T-cell (primary cell): Measurements from ENCODE around the gene RHBDD3. TPM values are rescaled to one million over a fixed set of nuclear protein-coding genes. Genes with fewer than 3 reads are reported as not detected.

Experiments
- ATAC-seq, 4 experiments: fragments of 200-7000 bp in 3 of 4; fragments of 150-1000 bp in 1 of 4; cut with Tn5 transposase; replicated peaks in 1 of 4; 1 replicate in 3 of 4; 2 replicates in 1 of 4; pipeline ENCODE4 v1.10.0; 2021; ENCODE audit warnings: moderate library complexity in 3 of 4, mild to moderate bottlenecking in 2 of 4, moderate number of reproducible peaks in 1 of 4
- CTCF ChIA-PET, 2 donors: fragments of 300-600 bp; sonication (Branson Sonifier 250); formaldehyde crosslinking; loops; one replicate each; lab custom pipeline; 2022; ENCODE audit warnings: antibody characterized with exemption in 2 of 2; lab: Charles Lee
- POLR2A ChIA-PET, 2 donors: fragments of 300-600 bp; sonication (Branson Sonifier 250); formaldehyde crosslinking; loops; one replicate each; lab custom pipeline; 2022; ENCODE audit warnings: antibody characterized with exemption in 2 of 2; lab: Charles Lee
- DNase-seq, 35 experiments: peaks; one replicate each; pipeline versions ENCODE4 v3.0.0 to v3.0.0-alpha.2; 2013 to 2023
- H3K27ac ChIP-seq: one replicate; pipeline ENCODE4 v1.5.1; 2013; ENCODE audit warnings: low read length
- H3K27me3 ChIP-seq, 2 experiments: replicated peaks in 1 of 2; 1 replicate in 1 of 2; 2 replicates in 1 of 2; pipeline versions ENCODE4 v1.6.1 to v1.7.0; 2013; ENCODE audit warnings: low read length in 1 of 2, mixed read lengths in 1 of 2; ENCODE audit not compliant: control insufficient read depth in 2 of 2, insufficient read depth in 2 of 2; ENCODE audit errors: extremely low read depth in 1 of 2
- H3K36me3 ChIP-seq, 2 donors: 1 replicate in 1 of 2; 2 replicates in 1 of 2; pipeline versions ENCODE4 v1.6.1 to v1.7.0; 2013; ENCODE audit warnings: low read length in 1 of 2; ENCODE audit not compliant: control insufficient read depth in 2 of 2, insufficient read depth in 1 of 2; ENCODE audit errors: extremely low read depth in 1 of 2
- H3K4me1 ChIP-seq, 2 experiments: 1 replicate in 1 of 2; 2 replicates in 1 of 2; pipeline versions ENCODE4 v1.6.1 to v1.7.0; 2013; ENCODE audit warnings: low read length in 2 of 2, mixed read lengths in 1 of 2; ENCODE audit not compliant: insufficient read depth in 2 of 2, control insufficient read depth in 1 of 2; ENCODE audit errors: extremely low read depth in 1 of 2
- H3K4me3 ChIP-seq, 2 donors: 1 replicate in 1 of 2; 2 replicates in 1 of 2; pipeline versions ENCODE4 v1.5.1 to v1.7.0; 2013; ENCODE audit warnings: mild to moderate bottlenecking in 2 of 2, low read length in 1 of 2, moderate library complexity in 1 of 2; ENCODE audit not compliant: control insufficient read depth in 1 of 2; ENCODE audit errors: extremely low read depth in 1 of 2
- H3K9me3 ChIP-seq: 2 replicates; pipeline ENCODE4 v1.7.0; 2013
- H3K27ac Mint-ChIP-seq, 2 donors: one replicate each; pipeline ENCODE4 v1.8.0; 2020 to 2021; ENCODE audit warnings: mild to moderate bottlenecking in 2 of 2, mixed read lengths in 2 of 2
- H3K27me3 Mint-ChIP-seq, 2 donors: one replicate each; pipeline ENCODE4 v1.8.0; 2021 to 2022; ENCODE audit warnings: mixed read lengths in 2 of 2
- H3K36me3 Mint-ChIP-seq: one replicate; pipeline ENCODE4 v1.8.0; 2021; ENCODE audit warnings: mixed read lengths
- H3K4me1 Mint-ChIP-seq, 3 donors: one replicate each; pipeline ENCODE4 v1.8.0; 2020 to 2022; ENCODE audit warnings: mixed read lengths in 3 of 3, mild to moderate bottlenecking in 1 of 3
- H3K4me3 Mint-ChIP-seq, 3 donors: one replicate each; pipeline ENCODE4 v1.8.0; 2020 to 2022; ENCODE audit warnings: mild to moderate bottlenecking in 3 of 3, mixed read lengths in 3 of 3, moderate library complexity in 3 of 3
- H3K9me3 Mint-ChIP-seq, 3 donors: one replicate each; pipeline ENCODE4 v1.8.0; 2020 to 2022; ENCODE audit warnings: mixed read lengths in 3 of 3
- WGBS: methylation state at CpG from one replicate; pipeline ENCODE4 v1.1.5; 2013; ENCODE audit warnings: missing lambda C conversion rate; ENCODE audit not compliant: insufficient coverage; 5-methylcytosine and 5-hydroxymethylcytosine counted together
- total RNA-seq, 35 experiments: library from RNA in 6 of 35; stranded (reverse) in 6 of 35; fragments of 120-200 nt in 1 of 35; gene quantifications; one replicate each; pipeline versions ENCODE4 v1.2.1 to v1.2.4 and lab custom pipeline; 2013 to 2026

RHBDD3 gene
- total RNA-seq, 5 donors from 2014 or later (not counting 1 experiment from before 2014, with no cell fraction given): 14.1 to 25.4 (median 22.1) TPM

GRCh38 chr22:29231971-29232959 lies 35.5 kb downstream of the RHBDD3 start:
- no peak overlapping the region for H3K27ac Mint-ChIP-seq
- CTCF ChIA-PET: no interaction called here

GRCh38 chr22:29230972-29231875 lies 36.6 kb downstream of the RHBDD3 start:
- no peak overlapping the region for H3K27ac Mint-ChIP-seq
- no peaks in the 10 kb centered on the region for H3K27me3 Mint-ChIP-seq
- no peaks in the 10 kb centered on the region for H3K4me1 Mint-ChIP-seq
- H3K9me3 Mint-ChIP-seq: peaks cover 4 to 5% (median 5%) of the 10 kb centered on the region in 3 donors
- 85% methylated on average over 10 of the region's 19 CpGs for WGBS
- Histone ChIP-seq H3K27me3 (peaks cover 0 to 8% of the 10 kb centered on the region in 2 experiments), H3K4me1 (no peaks in the 10 kb centered on the region), H3K4me3 (no peak overlapping the region), H3K27ac (no peak overlapping the region), H3K9me3 (no peaks in the 10 kb centered on the region), H3K36me3 (no peaks in the 10 kb centered on the region)
- POLR2A ChIA-PET: no interaction called here
- CTCF ChIA-PET: no interaction called here
- H3K4me3 Mint-ChIP-seq: no peak overlapping the region
- no peak for ATAC-seq
- H3K36me3 Mint-ChIP-seq: no peaks in the 10 kb centered on the region
- DNase-seq: no peak

More at GRCh38 chr22:29231971-29232959, 35.5 kb downstream of the RHBDD3 start:
- Histone ChIP-seq H3K4me3 (no peak overlapping the region), H3K9me3 (no peaks in the 10 kb centered on the region), H3K36me3 (no peaks in the 10 kb centered on the region), H3K4me1 (no peaks in the 10 kb centered on the region), H3K27ac (no peak overlapping the region), H3K27me3 (peaks cover 0 to 6% of the 10 kb centered on the region in 2 experiments)
- ATAC-seq (no peak), DNase-seq (no peak)
- H3K9me3 Mint-ChIP-seq: peaks cover 4 to 5% (median 5%) of the 10 kb centered on the region in 3 donors
- 82% methylated on average over 21 of the region's 22 CpGs for WGBS
- no peak overlapping the region for H3K4me3 Mint-ChIP-seq
- POLR2A ChIA-PET: no interaction called here
- no peaks in the 10 kb centered on the region for H3K4me1 Mint-ChIP-seq
- no peaks in the 10 kb centered on the region for H3K27me3 Mint-ChIP-seq
- H3K36me3 Mint-ChIP-seq: no peaks in the 10 kb centered on the region

- Histone ChIP-seq H3K9me3 (no peaks in the 10 kb centered on the region), H3K27me3 (peaks cover 0 to 19% of the 10 kb centered on the region in 2 experiments), H3K27ac (no peak overlapping the region), H3K36me3 (no peaks in the 10 kb centered on the region), H3K4me1 (no peaks in the 10 kb centered on the region), H3K4me3 (no peak overlapping the region)
- WGBS: 84% methylated on average over 8 of the region's 11 CpGs
- no peaks in the 10 kb centered on the region for H3K9me3 Mint-ChIP-seq
- no peaks in the 10 kb centered on the region for H3K27me3 Mint-ChIP-seq
- no peaks in the 10 kb centered on the region for H3K36me3 Mint-ChIP-seq
- no peaks in the 10 kb centered on the region for H3K4me1 Mint-ChIP-seq
- DNase-seq (no peak), ATAC-seq (no peak)
- ChIA-PET CTCF (no interaction called here), POLR2A (no interaction called here)
- H3K27ac Mint-ChIP-seq: no peak overlapping the region
- H3K4me3 Mint-ChIP-seq: no peak overlapping the region
Measured at GRCh38 chr22:29226351-29226981, 41.3 kb downstream of the RHBDD3 start.

GRCh38 chr22:29225422-29226090 lies 42.2 kb downstream of the RHBDD3 start:
- 73% methylated on average over 14 of the region's 16 CpGs for WGBS
- H3K27ac ChIP-seq: no peak overlapping the region
- POLR2A ChIA-PET: no interaction called here
- no peak overlapping the region for H3K4me3 Mint-ChIP-seq
- peaks cover 0 to 16% of the 10 kb centered on the region in 2 experiments for H3K27me3 ChIP-seq
- no peak overlapping the region for H3K27ac Mint-ChIP-seq
- no peaks in the 10 kb centered on the region for H3K4me1 Mint-ChIP-seq
- no peaks in the 10 kb centered on the region for H3K4me1 ChIP-seq
- no peaks in the 10 kb centered on the region for H3K36me3 Mint-ChIP-seq
- ATAC-seq: no peak
- no peak overlapping the region for H3K4me3 ChIP-seq
- no peak for DNase-seq
- CTCF ChIA-PET: no interaction called here
- no peaks in the 10 kb centered on the region for H3K36me3 ChIP-seq
- no peaks in the 10 kb centered on the region for H3K9me3 Mint-ChIP-seq
- no peaks in the 10 kb centered on the region for H3K9me3 ChIP-seq
- H3K27me3 Mint-ChIP-seq: no peaks in the 10 kb centered on the region

- no peak overlapping the region for H3K4me3 Mint-ChIP-seq
- H3K9me3 ChIP-seq: no peaks in the 10 kb centered on the region
- no peaks in the 10 kb centered on the region for H3K36me3 Mint-ChIP-seq
- WGBS: 96% methylated on average over 6 of the region's 7 CpGs
- ChIA-PET CTCF (no interaction called here), POLR2A (no interaction called here)
- H3K36me3 ChIP-seq: no peaks in the 10 kb centered on the region
- H3K4me1 Mint-ChIP-seq: no peaks in the 10 kb centered on the region
- no peak for ATAC-seq
- H3K9me3 Mint-ChIP-seq: no peaks in the 10 kb centered on the region
- DNase-seq: no peak
- no peak overlapping the region for H3K4me3 ChIP-seq
- H3K27me3 Mint-ChIP-seq: no peaks in the 10 kb centered on the region
- peaks cover 0 to 16% of the 10 kb centered on the region in 2 experiments for H3K27me3 ChIP-seq
- H3K4me1 ChIP-seq: no peaks in the 10 kb centered on the region
- H3K27ac ChIP-seq: no peak overlapping the region
- H3K27ac Mint-ChIP-seq: no peak overlapping the region
Measured at GRCh38 chr22:29224859-29225410, 42.8 kb downstream of the RHBDD3 start.
